Measurements from ENCODE around the gene ADCK1.
"Not testable (repeated sequence)": the region's sequence is repeated elsewhere in the genome, so short reads cannot be mapped to it uniquely, and the experiment has no call there.

ADCK1 gene

GRCh38 chr14:77903221-77903620 is 103.3 kb downstream of the ADCK1 start:
- DNase-seq (ENCODE audit: low read depth): no peak

- DNase-seq (ENCODE audit: low read depth): no peak
Measured at GRCh38 chr14:77903937-77904617, 104.2 kb downstream of the ADCK1 start.

GRCh38 chr14:77906446-77906845 is 106.5 kb downstream of the ADCK1 start:
- DNase-seq (ENCODE audit: low read depth): no peak

DNA sequence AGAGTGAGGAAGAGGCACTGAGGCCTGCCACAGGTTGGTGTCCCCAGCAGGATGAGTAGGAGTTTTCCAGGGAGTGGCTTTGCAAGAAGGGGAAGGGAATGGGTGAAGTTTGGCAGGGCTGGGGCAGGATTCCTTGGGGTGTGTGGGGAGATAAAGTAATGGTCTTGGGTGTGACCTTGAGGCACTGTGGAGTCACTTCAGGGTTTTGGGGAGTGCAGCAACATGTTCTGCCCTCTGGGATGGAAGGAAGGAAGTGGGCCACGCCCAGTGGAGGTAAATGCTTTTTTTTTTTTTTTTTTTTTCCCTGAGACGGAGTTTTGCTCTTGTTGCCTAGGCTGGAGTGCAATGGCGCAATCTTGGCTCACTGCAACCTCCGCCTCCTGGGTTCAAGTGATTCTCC is 108.9 kb downstream of the ADCK1 start:
- peak; percentile 56 for DNase-seq (ENCODE audit: low read depth)

DNA sequence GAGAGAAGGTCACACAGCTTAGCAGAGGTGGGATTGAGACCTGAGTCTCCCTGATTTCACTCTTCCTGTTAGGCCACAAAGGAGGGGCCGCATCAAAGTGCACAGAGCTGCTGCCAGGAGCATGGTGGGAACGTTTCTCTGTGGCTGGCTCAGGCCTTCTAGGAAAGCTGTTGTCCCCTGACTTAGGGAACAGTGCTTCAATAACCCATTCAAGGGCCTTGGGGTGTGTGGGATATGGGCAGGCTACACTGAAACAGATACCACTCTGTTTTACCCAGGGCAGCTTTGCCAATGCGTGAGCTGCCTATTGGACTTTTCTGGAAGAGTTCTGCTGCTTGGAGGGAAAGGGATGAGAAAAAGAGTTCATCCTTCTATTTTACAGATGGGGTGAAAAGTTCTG is 110.0 kb downstream of the ADCK1 start:
- no peak for DNase-seq (ENCODE audit: low read depth)

DNA sequence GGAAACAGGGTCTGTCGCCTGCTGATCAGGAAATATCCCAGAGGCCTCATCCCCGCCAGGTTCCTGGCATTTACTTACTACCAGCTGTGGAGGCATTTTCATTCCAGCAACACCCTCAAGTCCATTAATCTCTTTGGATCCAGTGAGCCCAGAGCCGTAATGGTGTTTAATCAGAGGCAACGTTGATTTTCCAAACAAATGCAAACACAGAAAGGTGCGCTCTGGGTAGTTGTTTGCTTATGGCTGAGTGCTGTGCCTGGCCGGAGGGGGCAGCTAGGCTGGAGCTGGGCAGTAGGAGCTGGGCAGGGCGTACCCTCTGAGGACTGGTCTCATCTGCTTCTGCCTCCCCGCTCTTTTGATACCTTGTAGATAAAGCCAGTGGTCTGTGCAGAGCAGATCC is 110.6 kb downstream of the ADCK1 start:
- DNase-seq (ENCODE audit: low read depth): no peak

GRCh38 chr14:77911356-77911755 is 111.4 kb downstream of the ADCK1 start:
- no peak for DNase-seq (ENCODE audit: low read depth)

GRCh38 chr14:77912754-77913556 is 113.0 kb downstream of the ADCK1 start:
- DNase-seq (ENCODE audit: low read depth): no peak

DNA sequence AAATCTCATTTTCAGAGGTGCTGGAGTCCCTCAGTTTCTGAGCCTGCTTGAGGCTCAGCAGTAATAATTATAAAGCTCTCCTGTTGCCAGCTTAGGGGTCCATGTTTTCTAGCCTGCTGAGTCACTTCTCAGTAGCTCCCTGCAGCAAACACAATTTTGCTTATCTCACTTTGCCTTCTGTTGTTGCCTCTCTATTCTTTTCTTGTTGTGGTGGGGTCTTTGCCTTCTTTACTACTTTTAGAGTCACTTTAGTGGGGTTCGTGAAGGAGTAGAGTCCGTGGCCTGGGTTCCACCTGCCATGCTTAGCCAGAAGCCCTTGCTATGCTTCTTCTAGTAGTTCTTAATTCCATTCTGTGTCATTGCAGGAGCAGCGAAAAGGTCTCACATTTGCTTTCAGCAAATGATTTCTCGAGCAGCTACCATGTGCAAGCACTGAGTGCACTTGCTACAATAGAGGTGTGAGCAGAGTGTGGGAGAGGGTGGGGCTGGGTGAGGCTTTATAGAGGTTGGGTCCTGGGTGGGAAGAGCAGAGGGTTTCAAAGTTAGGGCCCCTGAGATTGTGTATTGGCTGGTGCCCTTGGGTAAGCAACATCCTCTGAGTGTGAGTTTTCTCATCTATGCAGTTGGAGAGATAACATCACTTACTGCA is 114.3 kb downstream of the ADCK1 start:
- DNase-seq (ENCODE audit: low read depth): peak; percentile 51

GRCh38 chr14:77915390-77915789 is 115.5 kb downstream of the ADCK1 start:
- DNase-seq (ENCODE audit: low read depth): not testable (repeated sequence)

GRCh38 chr14:77917491-77918201 is 117.7 kb downstream of the ADCK1 start:
- no peak for DNase-seq (ENCODE audit: low read depth)

GRCh38 chr14:77918448-77918847 is 118.5 kb downstream of the ADCK1 start:
- DNase-seq (ENCODE audit: low read depth): peak; percentile 24

- DNase-seq (ENCODE audit: low read depth): no peak
Measured at GRCh38 chr14:77920312-77920711, 120.4 kb downstream of the ADCK1 start.

DNA sequence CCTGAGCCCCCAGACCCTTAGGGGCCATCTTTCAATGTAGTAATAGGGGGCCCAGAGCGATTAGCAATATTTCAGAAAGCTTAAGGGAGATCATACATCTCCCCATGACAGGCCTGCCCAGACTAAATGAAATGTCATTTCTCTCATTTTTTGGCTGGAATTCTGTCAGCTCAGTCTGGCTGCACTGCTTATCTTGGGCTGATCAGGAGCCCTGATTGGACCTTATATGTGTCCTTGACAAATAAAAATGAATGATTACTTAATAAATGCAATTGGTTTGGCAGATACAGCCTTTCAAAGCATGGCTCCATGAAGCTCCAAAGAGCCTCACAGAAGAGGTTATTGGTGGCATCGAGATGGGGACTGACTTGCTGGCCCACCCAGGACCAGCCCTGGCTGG is 121.9 kb downstream of the ADCK1 start:
- no peak for DNase-seq (ENCODE audit: low read depth)

DNA sequence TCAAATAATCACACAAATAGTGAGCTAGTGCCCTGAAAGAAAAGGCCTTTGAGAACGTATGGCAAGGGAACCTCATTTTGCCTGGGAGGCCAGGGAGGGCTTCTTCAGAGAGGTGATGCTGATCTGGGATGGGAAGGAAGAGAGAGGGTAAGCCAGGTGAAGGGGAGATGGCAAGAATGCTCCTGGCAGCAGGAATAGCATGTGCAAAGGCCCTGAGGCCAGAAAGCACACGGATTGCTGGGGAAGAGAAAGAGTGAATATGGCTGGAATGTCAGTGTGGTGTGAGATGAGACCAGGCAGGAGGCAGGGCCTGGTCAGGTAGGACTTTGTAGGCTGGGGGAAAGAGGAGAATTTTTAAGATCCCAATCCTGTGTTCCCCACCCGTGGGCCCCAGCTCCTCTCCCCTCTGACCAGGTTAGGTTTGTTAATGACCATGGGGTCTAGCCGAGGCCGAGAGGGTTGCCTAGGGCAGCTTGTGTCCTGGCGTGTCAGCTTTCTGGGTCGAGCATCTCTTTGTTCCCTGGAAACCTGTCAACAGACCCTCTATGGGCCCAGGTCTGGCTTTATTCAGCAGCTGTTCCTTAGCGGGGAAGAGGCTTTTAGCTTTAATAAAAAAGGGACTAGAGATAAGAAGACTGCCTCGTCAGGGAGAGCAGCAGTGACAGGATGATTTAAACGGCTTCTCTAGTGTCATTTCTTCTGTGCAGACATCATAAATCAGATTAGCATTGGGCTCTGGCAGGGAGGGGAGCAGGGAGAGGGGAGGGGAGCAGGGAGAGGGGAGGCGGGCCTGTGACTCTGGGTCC is 123.4 kb downstream of the ADCK1 start:
- DNase-seq (ENCODE audit: low read depth): no peak

DNA sequence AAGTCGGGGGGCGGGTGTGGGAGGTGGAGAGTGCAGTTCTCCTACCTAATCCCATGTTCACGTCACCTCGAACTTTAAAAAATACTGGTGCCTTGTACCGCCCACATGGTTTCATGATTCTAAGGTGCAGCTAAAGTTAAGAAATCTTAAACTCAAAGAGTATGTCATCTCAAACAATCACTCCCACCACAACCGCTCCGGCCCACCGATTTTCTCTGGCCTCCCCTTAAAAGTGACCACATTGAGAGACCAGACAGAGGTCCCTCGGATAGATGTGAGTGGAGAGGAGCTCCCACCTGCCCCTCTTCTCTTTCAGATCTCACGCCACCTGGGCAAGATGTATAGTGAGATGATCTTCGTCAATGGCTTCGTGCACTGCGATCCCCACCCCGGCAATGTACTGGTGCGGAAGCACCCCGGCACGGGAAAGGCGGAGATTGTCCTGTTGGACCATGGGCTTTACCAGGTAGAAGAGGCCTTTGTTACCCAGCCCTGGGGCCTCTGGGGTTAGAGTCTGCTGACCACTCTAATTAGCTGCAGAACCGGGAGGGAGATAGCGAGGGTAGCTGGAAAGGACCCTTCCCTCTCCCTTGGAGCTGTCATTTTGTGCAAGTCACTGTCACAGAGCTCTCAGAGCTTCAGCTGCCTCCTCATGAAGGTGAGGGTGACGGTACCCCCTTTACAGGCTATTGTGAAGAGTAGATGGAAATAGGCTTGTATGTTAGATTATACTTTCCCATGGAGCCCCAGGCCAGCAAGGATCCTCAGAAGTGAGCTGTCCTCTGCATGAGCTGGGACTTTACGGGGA is 124.4 kb downstream of the ADCK1 start:
- DNase-seq (ENCODE audit: low read depth): no peak

GRCh38 chr14:77926942-77927341 is 127.0 kb downstream of the ADCK1 start:
- DNase-seq (ENCODE audit: low read depth): no peak

GRCh38 chr14:77931441-77931840 is 131.5 kb downstream of the ADCK1 start:
- DNase-seq (ENCODE audit: low read depth): no peak

DNA sequence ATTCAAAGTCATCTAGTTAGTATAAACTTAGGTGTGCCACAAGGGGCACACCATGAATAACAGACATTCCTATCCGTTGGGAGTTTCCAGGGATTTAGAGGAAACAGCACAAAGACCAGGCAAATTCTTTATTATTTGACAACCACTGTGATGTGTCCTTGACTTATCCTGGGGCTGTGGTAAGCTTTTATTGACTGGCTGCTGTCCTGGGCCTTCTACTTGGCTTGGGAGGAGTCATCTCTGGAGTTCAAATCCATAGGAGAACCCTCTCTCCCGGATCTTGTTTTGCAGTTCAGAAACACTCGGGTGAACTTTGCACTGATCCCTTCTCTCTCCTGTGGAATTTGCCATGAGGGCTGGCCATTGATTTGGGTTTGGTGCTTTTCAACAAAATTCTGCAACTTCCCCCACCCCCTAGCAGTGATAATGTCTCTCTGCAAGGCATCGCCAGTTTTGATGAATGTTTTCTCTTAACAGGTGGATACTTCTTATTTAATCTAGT is 136.3 kb downstream of the ADCK1 start:
- no peak for DNase-seq (ENCODE audit: low read depth)

DNA sequence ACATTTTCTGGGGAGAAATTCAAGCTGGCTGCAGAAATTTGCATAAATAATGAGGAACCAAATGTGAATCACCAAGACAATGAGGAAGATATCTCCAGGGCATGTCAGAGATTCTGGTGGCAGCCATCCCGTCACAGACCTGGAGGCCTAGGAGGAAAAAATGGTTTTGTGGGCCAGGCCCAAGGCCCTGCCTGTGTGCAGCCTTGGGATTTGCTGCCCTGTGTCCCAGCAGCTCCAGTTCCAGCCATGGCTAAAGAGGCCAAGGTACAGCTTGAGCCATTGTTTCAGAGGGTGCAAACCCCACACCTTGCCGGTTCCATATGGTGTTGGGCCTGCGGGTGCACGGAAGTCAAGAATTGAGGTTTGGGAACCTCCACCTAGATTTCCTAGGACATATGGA is 147.5 kb downstream of the ADCK1 start:
- DNase-seq (ENCODE audit: low read depth): no peak

Data from CMK (cell line).